HG02678 (cell line): ENCODE data around the gene APOL2.

Source experiments
- ATAC-seq: cut with Tn5 transposase; IDR thresholded peaks from one replicate; pipeline ENCODE4 v1.9.1; 2021; ENCODE audit warnings: mild to moderate bottlenecking, moderate library complexity; ENCODE audit not compliant: unreplicated experiment

APOL2 gene

GRCh38 chr22:36180928-36181327 is 58.4 kb downstream of the APOL2 start:
- ATAC-seq, result no peak

GRCh38 chr22:36180038-36180880 is 59.1 kb downstream of the APOL2 start:
- peak; percentile 55 for ATAC-seq

GRCh38 chr22:36177160-36177559 is 62.2 kb downstream of the APOL2 start:
- no peak for ATAC-seq
